Endometrial microvascular endothelial cells (primary cell): ENCODE results near the gene TSPAN15. TPM values are rescaled to one million over a fixed set of nuclear protein-coding genes. Genes with fewer than 3 reads are reported as not detected.

Experiments
- in situ Hi-C: cut with HindIII; loops from 2 replicates; pipeline ENCODE4 v1.10.0; 2017; ENCODE audit warnings: low sequenced_read_pairs, low pct_unique_long_range_greater_than_20kb; ENCODE audit errors: inconsistent ontology term
- total RNA-seq: library from RNA; depleted of rRNA; stranded (reverse); fragments of >200 nt; gene quantifications from one replicate; pipeline ENCODE4 v1.2.3, GENCODE V29; 2015; ENCODE audit errors: inconsistent ontology term

TSPAN15 gene
- 52.4 TPM for total RNA-seq

DNA sequence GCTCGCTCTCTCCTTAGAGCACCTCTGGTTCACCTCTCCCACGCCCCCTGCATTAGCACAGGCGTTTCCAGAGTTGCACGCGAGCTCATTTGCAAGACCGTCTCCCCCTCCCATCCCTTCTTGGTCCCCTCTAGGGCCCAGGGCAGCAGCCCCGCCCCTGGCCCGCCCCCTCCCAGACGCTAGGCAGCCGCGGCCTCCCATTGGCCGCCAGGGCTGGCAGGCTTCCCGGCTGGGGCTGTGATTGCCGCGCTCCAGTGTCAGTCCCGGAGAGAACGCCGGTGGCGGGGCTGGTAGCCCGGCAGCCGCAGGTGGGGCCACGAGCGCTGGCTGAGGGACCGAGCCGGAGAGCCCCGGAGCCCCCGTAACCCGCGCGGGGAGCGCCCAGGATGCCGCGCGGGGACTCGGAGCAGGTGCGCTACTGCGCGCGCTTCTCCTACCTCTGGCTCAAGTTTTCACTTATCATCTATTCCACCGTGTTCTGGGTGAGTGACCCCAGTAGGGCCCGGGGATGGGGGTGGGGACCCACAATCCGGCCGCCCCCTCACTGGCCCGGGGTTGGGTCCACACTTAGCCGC, at the start of gene TSPAN15:
TSS of gene TSPAN15 (plus strand) at position 257 of the 575 bp plus-strand sequence. CDS start at position 387, 130 bp downstream.
- in situ Hi-C loops: loop anchor here (5.0 kb wide), 1 partner anchor 41 kb away; no protein-coding TSS in a partner anchor

DNA sequence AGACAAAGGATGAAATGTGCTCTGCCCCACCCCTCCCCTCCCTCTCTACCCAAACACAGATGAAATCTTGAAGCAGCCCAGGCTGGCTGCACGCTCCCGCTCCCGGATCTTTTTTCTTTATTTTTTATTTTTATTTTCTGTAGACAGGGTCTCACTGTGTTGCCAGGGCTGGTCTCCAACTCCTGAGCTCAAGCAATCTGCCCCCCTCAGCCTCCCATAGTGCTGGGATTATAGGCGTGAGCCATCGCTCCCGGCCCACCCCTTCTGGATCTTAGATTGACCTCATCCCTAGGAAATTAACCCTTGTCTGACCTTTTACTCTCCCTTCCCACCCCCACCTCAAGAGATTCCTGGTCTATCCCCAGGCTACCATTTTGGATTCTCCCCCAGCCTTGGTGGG, 48.9 kb upstream of the TSPAN15 start:
- in situ Hi-C loops: no loop called here

DNA sequence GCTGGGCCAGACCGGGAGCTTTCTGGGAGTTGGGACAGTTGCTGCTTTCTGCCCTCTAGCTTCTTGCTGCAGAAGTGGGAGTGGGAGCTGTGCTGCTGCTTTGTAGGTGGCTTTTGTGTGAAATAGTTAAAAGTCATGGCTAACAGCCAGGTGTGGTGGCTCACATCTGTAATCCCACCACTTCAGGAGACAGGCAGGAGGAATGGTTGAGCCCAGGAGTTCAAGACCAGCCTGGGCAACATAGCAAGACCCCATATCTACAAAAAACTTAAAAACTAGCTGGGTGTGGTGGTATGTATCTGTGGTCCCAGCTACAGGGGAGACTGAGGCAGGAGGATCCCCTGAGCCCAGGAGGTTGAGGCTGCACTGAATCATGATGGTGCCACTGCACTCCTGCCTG, 48.2 kb upstream of the TSPAN15 start:
- in situ Hi-C loops: no loop called here

DNA sequence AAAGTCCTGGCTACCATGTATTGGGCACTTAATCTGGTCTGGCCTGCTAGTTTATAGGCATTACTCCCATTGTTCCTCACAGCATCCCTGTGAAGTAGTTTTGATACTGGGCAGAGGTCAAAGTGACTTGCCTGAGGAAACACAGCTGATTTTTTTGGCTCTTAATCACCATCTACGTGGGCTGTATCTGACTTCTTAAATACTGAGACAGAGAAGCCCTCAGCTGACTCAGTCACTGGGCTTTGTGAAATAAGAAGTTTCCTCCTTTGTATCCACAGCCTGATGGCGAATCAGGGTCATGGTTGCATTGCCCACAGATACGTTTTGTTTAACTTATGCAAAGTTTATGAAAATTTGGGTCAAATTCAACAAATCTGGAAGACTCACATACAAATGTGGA, 47.7 kb upstream of the TSPAN15 start:
- in situ Hi-C loops: no loop called here

DNA sequence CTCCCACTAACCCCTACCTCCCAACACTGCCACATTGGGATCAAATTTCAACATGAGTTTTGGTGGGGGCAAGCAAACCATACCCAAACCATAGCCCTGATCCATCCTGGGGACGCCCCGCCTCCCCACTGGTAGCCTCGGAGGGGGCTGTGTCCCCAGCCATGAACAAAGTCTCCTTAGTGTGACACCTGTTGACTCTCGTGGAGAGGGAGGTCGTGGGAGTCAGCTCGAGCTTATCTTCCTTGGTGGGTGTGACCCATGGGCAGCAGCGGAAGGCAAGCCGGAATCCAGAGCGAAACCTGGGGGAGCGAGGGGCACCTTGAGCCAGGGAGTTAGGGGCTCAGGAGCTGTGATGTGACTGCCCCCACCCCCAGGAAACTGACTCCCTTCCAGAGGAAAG, 46.5 kb upstream of the TSPAN15 start:
- in situ Hi-C loops: no loop called here

DNA sequence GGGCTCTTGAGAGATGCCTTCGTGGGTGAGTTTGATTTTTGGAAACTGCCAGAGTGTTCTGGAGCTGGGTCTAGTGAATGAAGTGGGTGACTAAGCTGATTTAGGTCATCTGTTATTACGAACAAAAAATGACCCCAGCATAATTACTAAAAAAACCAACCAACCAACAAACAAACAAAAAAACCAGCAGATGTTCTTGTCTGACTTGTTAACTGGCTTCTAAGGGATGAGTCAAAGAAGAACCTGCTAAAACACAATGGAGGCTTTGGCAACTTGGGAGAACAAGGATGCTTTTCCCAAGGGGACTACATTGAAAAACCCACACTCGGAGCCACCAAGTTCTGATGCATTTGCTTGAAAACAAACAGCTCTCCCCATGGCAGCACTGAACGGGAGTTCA, 46.0 kb upstream of the TSPAN15 start:
- in situ Hi-C loops: no loop called here

DNA sequence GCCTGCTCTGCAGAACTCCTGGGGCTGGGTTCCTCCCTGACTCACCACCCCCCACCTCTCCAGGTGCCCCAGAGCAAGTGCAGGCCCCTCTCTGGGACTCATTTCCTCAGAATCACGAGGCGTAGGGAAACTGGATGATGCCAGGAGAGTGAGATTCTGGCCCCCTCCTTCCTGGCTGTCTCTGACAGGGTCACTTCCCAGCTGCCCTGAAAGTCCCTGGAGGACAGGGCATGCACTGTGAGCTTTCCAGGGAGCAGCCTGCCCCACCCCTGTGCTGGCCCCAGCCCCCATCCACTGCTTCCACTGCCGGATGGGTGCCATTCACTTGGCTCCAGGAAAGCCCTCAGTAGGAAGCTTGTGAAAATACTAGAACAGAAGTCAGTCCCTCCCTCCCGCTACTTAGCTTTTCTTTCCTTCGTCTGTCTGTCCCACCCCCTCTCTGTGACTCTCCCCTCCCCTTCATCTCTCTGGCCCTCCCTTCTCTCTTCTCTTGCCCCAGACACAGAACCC, 44.9 kb upstream of the TSPAN15 start:
- in situ Hi-C loops: no loop called here

DNA sequence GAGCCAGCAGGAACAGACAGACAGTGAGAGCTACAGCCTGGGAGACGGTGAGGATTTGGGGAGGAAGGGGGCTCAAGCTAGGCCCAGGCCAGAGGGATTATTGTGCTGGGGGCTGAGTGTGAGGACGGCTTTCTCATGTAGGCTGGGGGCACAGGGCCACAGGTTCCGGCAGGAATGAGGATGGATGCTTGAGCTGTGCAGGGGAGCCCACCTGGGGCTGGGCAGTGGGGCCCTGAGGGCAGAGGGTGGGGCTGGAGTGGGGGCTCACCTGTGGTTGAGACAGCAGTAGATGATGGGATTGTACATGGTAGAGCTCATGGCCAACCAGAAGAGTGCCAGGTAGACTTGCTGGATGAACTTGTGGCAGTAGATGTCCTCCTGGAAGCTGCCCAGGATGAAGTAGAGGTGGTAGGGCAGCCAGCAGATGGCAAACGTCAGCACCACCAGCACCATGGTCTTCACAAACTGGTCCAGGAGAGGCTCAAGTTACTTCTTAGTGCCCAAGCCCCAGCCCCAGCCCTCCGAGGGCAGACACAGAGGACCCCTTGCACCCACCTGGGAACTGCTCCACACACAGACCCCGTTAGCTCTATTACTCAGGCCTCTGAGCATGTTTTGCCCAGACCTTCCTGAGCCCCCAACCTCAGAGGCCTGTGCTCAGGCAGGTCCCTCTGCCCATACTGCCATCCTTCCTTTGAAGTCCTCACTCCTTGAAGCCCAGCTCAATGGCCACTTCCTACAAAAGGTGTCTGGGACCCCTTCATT, 44.3 kb upstream of the TSPAN15 start:
- in situ Hi-C loops: no loop called here

DNA sequence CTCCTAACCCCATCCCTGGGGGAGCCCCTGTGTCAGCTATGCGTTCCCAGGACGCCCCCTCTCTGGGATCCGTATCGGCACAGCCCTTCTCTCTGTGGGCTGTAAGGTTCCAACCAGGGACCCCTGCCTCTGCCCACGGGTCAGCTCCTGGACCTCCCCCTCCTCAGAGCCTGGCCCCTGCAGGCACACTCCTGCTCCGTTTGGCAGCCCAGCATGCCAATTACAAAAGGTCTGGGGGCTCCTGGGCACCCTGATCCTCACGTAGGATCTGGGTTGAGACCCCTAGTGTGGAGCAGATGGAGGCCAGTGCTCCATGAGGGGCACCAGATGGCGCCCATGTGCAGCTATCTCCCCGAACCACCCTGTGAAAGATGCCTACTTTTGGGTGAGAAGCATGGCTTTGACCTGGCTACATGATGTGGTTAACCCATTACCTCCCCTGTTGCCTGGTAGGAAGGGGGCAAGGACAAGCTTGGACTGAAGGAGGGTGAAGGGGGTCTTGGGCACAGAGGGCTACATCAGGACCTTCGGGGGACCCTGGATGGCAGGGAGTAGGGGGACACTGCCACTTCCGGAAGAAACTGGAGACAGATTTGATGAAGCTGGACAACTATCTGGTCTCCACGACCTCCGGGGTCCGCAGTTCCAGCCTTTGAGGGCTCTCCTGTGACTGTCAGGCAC, 43.5 kb upstream of the TSPAN15 start:
- in situ Hi-C loops: no loop called here

DNA sequence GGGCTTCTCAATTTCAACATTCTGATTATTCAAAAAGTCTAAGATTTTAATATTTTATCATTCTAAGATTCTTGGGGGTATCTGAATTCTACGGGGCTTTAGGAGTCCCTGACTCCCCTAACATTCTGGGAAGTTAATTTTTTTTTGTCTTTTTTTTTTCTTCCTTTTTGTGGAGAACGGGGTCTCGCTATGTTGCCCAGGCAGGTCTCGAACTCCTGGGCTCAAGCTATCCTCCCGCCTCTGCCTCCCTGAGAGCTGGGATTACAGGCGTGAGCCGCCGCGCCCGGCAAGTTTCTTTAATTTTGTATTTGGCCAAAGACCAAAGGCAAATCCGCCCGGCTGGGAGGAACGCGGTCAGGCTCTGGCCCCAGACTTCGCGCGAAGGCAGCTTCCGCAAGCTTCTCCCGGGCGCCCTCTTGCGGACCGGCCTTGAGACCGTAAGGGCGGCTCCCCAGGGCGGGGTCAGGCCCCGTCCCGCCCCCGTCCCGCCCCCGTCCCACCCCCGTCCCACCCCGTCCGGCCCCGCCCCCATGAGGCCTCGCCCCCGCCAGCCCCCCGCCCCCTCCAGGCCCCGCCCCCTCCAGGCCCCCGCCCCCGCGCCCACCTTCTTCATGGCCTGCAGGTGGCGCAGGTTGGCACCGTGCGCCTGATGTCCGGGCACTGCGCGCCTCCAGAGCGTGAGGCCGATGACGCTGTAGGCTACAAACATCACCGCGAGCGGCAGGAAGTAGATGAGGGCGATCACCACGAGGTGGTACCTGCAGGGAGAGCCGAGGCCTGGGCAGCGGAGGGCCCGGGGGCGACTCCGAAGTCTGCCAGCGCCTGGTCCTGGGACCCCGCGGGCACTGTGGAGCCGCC, 42.7 kb upstream of the TSPAN15 start:
- in situ Hi-C loops: no loop called here

DNA sequence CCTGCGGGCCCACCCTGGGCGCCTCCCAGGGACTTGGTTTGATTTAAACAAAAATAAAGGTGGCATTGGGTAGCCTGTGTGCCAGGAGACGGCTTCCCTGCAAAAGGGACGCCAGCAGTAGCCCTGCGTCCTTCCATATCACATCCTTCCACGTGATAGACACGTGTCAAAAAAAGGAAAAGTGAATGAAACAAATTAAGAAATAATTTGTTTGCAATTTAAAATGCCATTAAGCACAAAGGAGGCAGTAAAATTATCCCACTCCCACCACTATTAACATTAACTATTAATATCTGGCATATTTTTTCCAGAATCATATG, 42.1 kb upstream of the TSPAN15 start:
- in situ Hi-C loops: no loop called here

DNA sequence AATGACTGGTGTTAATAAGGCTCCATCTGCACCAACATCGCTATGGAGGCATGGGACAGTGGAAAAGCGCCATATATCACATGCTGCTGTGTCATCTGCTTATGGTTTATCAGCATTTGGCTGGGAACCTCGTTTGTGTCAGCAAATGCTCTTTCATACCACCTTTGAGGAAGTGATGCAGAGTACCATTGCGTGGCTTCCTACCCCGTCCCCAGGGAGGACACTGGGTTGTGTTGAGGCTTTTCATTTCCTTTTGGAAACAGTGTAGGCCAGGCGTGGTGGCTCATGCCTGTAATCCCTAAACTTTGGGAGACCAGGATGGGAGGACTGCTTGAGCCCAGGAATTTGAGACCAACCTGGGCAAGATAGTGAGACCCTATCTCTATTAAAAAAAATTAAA, 41.3 kb upstream of the TSPAN15 start:
- in situ Hi-C loops: no loop called here

DNA sequence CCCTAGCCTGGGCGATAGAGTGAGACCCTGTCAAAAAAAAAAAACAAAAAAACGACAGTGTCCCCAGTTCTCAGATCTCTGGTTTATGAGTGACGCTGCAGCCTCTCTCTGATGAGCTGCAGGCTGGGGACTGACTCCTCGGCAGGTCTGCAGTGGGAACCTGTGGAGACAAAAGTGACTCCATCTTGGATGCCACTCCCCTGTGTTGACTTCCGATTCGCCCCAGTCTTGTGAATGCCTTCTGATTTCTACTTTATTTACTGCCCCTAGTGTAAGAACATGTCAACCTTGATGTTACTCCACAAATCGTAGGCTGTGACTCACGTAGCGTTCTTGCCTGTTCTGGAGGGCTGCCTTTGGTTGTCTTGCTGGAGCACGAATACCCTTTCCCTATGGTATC, 40.8 kb upstream of the TSPAN15 start:
- in situ Hi-C loops: no loop called here

DNA sequence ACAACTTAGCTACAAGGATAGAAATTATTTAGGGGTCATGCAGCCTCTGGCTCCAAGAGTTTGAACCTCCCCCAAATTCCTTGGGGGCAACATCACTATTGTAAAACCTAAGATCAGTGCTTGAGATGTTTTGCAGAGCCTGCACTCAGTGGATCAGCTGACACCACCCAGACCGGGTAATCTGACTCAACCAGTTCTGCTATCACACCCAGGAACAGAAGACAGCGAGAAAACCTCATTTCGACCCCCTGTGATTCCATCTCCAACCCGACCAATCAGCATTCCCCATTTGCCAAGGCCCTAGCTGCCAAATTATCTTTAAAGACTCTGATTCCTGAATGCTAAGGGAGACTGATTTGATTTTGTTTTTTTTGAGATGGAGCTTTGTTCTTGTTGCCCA, 39.8 kb upstream of the TSPAN15 start:
- in situ Hi-C loops: no loop called here

DNA sequence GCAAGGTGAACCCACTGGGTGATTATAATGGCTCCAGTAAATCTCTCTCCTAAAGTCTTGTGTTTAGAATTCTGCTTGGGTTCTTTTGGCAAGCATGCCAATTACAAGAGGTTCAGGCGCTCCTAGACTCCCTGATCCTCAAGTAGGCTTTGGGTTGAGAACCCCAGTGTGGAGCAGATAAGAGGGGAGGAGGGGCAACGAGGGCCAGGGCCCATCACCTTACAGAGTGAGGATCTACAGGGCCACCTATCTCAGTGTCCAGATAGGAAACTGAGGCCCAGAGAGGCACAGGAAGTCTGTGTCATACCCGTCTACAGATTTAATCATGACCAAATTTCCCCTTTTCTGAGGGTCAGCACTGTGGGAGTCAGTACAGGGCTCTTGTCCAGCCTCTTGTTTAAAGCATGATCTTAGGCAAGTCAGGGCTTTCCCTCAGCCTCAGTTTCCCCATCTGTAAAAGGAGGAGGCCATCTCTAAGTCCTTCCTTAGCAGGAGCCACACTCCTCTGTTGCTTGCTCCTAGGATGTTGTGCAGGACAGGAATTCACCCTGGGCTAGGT, 39.0 kb upstream of the TSPAN15 start:
- in situ Hi-C loops: no loop called here

DNA sequence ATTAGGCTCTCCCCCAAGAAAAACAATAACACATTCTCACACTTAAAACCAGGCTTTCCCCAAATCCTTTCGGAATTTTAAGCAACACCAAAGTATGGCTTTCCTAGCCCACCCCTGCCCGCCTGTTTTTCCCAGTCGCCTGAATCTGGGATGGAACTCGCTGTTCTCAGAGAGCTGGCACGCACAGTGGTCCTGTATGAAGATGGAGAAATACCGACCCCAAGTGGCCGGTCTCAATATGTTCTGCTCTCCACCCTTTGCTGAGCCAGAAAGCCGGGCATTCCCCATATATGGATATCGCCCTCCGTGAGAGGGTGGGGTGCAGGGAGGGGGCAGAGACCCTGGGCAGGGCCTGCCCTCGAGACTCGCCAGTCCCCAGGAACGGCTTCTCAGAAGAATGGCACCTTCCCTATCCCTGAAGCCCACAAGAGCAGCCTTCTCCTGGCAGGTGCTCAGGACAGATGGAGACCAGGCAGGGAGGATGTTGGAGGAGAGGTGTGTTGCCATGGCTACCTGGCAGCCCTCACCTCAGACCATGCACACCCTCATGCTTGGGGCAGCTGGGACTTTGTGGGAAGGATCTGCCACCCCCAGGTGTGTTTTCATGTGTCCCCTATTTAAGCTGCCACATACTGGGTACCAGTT, 37.9 kb upstream of the TSPAN15 start:
- in situ Hi-C loops: no loop called here

DNA sequence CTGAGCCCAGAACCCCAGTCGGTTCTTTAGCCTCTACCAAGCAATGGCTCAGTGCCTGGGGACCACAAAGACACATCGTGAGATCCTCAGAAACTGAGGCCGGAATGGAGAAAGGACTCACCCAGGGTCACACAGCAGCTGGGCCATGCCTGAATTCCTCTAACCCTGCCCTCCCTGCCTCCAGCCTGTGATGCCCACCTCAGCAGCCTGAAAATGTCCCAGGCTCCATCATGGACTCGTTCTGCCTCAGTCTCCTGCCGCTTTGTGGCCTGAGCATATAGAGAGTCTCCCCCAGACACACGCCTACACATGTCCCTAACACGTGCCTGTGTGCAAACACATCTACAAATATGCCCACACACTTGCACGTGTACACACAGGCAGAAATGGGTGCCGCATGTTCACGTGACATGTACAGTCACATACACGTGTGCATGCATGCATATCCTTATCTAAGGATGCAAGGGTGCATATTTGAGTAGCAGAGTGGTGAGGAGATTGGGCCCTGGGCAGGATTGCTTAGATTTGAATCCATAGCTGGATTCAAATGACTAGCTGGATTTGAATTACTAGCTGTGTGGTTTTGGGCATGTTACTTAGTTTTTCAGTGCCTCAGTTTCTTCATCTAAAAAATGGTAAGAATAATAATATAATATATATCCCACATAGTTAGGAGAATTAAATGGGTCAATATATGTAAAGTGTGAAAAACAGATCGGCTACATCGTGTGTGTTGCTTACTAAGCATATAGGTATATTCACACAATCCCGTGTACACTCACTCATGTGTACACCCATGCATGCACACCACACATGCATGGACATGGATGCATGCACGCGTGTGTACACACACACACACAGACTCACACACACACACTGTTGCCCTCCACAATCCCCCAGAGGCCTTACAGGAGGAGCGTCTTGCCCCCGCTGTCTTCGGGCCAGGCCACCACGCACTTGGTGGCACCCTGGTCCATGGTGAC, 36.9 kb upstream of the TSPAN15 start:
- in situ Hi-C loops: no loop called here
